ENCODE measurements around the gene CREB3L1.

DNA sequence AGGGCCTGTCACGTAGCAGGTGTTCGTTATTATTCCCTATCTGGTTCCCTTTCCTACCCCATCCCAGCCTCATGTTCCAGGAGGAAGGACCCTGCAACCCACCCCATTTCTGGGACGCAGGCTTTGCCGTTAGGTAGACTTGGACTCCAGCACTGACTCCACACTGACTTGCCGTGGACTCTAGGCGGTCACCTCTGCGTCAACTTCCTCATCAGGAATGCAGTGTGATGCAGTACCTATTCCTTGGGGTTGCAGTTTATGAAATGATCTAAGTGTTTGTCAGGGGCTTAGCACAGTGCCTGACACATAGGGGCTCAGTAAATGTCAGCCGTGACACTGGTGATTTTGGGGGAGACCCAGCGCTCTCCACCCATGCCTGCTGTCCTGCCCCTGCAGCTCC, 86.6 kb downstream of the CREB3L1 start:
- TF ChIP-seq, protein P1, sequence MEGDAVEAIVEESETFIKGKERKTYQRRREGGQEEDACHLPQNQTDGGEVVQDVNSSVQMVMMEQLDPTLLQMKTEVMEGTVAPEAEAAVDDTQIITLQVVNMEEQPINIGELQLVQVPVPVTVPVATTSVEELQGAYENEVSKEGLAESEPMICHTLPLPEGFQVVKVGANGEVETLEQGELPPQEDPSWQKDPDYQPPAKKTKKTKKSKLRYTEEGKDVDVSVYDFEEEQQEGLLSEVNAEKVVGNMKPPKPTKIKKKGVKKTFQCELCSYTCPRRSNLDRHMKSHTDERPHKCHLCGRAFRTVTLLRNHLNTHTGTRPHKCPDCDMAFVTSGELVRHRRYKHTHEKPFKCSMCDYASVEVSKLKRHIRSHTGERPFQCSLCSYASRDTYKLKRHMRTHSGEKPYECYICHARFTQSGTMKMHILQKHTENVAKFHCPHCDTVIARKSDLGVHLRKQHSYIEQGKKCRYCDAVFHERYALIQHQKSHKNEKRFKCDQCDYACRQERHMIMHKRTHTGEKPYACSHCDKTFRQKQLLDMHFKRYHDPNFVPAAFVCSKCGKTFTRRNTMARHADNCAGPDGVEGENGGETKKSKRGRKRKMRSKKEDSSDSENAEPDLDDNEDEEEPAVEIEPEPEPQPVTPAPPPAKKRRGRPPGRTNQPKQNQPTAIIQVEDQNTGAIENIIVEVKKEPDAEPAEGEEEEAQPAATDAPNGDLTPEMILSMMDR (IDR thresholded peaks at IDR 0.05; ENCODE audit: insufficient read depth, low read length, poor library complexity, severe bottlenecking), result no peak
- TF ChIP-seq EZH2phosphoT487 (conservative IDR thresholded peaks at IDR 0.05; ENCODE audit: low read length), result no peak
